Stimulated activated CD8-positive, alpha-beta memory T cell treated with anti-CD3 and anti-CD28 coated beads, Interleukin-2, amount 100 ng/mL, for 1 hour (primary cell): Measurements from ENCODE around the gene ITGA8.

ENCODE experiments used
- DNase-seq, 2 donors: peaks; one replicate each; pipeline ENCODE4 v3.0.0-alpha.2; 2020; ENCODE audit warnings: low read depth in 2 of 2

ITGA8 gene

GRCh38 chr10:15735763-15736162, 16.0 kb upstream of the ITGA8 start:
- no peak for DNase-seq

- DNase-seq = no peak
Measured at GRCh38 chr10:15730341-15730740, 10.6 kb upstream of the ITGA8 start.

- no peak for DNase-seq
Measured at GRCh38 chr10:15729890-15730289, 10.2 kb upstream of the ITGA8 start.

DNA sequence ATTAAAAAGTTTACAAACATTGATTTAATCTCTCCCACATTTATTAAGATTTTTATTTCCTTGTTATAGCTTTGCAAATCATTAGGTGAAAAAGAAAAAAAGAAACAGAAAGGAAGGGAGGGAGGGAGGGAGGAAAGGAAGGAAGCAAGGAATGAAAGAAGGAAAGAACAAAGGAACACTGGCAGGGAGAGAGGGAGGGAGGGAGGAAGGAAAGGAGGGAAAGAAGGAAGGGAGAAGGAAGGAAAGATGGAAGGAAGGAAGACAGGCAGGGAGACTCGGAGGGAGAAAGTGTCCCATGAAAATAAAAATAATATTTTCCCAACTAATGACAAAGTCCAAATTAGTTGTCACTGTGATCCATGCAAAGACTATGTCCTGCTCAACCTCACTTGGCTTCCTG, 6.3 kb upstream of the ITGA8 start:
- DNase-seq = no peak

GRCh38 chr10:15725603-15726002, 5.9 kb upstream of the ITGA8 start:
- DNase-seq = no peak

GRCh38 chr10:15724683-15725082, 5.0 kb upstream of the ITGA8 start:
- DNase-seq = no peak

DNA sequence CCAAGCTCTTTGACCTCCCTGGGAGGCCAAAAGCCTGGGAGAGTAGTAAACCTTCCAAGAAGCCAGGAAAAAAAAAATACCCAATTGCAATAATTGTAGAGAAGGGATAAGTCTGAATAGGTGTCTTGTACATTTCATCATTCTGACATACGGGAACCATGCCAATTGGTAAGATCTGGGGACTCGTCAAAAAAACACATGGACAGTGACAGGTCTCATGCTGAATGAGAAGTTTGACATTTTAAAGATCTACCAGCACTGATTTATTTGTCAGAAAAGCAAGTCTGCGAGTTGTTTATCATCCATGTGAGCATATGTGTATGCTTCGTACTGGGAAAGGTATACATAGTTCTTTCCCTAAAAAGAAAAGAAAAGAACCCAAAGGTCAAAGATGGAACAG, 4.1 kb upstream of the ITGA8 start:
- no peak for DNase-seq

- DNase-seq = no peak
Measured at GRCh38 chr10:15720635-15721287, 1.0 kb upstream of the ITGA8 start.

- DNase-seq = no peak
Measured at GRCh38 chr10:15719049-15719898, 448 bp downstream of the ITGA8 start.

GRCh38 chr10:15718694-15719048, 1.1 kb downstream of the ITGA8 start:
- no peak for DNase-seq

DNA sequence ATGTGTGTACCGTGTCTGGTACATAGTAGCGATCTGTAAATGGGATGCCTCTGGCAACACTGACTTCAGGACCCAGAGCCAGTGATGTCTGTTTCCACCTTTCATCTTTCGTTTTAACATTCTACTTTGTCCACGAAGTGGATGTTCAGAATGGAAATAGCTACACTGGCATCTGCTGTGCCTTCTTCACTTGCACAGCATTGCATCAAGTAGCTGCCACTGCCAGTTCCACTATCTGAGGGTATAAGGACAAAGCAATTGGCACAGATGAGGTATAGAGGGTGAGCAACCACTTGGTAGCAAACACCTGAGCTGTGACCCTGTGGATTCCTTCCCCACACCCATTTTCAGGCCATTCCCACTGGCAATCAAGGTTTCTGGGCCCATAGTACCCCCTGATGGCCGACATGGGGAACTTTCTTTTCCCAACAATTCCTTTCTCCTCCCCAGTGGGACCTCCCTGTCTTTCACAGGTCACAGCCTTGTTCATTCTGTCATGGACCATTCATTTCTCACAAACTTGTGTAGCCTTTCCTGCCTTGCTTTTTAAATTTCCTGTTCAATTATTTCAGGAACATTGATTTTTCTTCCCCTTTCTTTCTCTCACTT, 4.0 kb downstream of the ITGA8 start:
- DNase-seq = no peak

DNA sequence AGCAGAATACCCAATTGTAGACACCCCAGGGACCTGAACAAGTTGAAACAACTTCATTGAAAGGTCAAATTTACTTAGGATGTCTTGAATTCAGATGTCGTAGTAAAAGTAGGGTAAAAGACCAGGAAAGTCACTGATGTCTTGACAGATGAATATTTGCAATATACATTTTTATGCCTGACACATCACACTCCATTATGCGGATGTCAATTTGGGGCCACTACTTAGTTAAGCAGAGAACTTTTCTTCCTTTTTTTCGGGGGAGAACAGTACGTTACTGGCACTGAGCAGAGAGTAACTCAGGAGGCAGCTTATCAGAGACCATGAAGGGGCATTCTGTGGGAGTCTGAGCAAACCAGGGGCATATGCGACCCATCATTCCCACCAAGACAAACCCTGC, 4.9 kb downstream of the ITGA8 start:
- DNase-seq = no peak

DNA sequence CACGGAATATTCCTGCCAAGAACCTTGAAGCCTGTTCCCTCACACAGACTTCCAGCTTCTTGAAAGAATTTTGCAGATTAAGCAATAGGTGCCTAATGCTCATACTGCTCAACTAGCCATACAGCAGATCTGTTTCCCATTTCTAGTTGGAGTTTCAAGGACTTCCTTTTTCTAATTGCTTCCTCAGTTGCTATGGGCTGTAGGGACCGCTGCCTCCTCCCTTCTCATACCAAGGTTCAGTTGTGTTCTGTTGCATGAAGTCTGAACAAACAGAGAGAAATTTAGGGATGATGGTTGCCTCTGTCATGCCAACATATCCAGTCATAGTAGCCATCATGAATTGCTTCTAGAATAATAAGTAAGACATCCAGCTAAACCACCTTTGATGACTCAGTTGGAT, 6.8 kb downstream of the ITGA8 start:
- DNase-seq = no peak

DNA sequence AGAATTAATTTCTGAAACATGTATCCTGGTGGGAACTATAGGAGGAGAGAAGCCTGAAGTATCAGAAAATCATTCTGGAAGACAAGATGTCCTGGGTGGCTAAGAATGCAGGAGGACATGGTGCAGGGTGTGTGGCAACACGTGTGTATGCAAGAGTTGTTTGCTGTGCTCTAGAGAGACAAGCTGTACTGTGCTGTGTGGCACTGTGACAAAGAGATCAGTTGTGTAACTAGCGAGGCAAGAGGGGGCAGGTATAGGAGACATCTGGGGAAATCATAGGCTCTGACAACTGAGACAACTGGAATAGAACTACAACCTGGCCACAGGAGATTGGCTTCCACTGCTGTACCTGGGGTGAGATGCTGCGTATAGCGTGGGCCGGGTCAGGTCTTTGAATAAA, 9.3 kb downstream of the ITGA8 start:
- DNase-seq = no peak

DNA sequence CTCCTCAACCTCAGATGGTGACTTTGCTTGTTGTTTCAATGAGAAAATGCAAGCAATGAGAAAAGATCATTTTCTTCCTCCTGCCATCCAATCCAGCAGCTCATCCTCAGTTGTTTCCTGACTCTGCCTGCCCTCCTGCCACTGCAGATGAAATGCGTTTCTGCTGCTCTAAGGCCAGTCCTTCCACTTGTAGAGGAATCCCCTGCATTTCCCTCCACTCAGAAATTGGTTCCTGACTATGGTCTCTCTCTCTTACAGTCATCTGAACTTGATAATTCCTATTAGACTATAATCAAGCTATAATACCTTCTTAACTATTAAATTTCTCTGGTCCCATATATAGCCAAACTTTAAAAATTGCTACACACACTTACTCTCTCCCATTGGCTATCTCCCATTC, 14.4 kb downstream of the ITGA8 start:
- no peak for DNase-seq

DNA sequence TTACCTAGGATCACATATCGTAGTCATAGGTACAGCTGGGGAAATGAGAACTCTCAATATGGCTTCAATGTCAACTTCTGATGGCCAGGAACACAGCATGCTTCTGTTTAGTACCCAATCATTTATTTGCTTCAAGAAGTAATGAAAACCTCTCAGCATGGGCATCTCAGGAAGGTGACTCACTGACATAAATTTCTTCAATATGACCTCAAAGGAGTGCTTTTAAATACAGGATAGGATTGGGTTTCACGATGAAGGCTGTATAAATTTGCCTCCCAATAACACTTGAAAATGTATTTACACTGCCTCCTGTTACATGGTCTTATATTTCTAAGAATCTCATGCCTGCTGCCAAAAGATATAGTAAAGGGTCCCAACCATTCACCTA, 15.1 kb downstream of the ITGA8 start:
- DNase-seq = no peak

DNA sequence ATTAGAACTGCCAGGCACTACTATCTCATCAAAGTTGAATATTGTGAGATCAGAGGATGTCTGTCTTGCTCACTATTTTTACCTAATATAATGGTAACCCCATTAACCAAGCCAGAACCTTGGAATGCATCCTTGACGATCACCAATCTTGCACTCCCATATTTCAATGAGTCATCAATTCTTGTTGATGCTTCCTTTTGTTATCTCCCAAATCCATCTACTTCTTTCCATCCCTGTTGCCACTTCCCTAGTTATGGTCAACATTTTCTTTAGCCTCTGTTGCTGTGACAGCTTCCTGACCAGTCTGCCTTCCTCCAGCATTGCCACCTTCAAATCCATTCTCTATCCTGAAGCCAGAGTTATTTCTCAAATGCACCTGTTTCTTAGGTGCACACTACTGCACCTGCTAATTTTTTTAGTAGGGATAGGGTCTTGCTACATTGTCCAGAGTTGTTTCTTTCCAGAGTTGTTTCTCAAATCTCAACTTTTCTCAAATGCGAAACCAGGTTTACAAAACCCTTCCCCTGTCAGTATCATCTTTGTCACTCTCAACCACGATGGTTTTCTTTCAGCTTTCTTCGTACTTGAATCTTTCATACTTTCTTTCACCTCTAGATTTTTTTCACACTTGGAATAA, 15.7 kb downstream of the ITGA8 start:
- DNase-seq = no peak

DNA sequence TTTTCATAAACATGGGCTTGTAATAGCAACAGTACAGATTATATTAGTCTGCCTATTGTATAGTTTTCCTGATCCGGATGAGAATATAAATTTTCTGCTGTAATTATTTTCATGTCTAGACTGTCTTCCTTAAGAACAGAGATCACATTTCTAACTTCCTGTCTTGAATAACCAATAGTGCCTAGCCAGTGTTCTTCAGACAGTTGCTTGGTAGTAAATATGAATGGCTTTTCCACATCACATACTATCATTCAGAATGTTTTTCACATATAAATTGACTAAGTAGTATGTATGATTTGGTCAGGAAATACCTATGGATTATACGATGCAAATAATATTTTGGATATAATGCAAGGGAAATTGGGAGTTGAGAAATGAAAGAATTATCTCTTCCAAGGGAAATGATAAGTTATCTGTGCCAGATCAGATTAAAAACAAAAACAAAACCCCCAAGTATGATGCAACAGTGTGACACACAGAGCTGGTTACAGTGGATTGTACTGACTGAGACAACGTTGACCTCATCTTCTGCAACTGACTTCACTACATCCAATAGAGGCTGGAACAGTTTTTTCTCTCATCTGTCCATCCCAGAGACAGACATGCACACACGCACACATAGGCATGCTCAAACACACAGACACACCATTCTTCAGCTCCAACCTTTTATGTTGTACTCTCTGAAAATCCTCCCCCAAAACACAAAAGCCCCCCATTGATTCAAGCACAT, 16.4 kb downstream of the ITGA8 start:
- no peak for DNase-seq

GRCh38 chr10:15700078-15700674, 19.5 kb downstream of the ITGA8 start:
- no peak for DNase-seq

GRCh38 chr10:15695852-15696251, 23.9 kb downstream of the ITGA8 start:
- no peak for DNase-seq

DNA sequence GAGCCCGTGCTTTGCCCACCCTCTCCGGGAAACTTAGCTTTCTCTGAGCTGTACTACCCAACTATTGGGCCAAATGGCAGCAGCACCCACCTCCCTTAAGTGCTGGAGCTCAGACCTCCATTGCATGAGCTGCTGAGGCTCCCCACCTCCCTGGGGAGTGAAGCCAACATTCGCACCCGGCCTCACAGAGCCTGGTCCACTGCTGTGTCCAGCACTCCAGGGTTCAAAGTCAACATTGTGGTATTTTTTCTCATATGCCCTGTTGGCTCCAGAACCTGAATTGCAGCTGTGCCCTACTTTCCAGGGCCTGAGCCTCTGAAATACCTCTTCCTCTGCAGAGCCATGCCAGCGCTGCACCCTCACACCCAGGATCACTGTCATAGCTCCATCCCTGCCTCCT, 29.7 kb downstream of the ITGA8 start:
- DNase-seq = no peak

DNA sequence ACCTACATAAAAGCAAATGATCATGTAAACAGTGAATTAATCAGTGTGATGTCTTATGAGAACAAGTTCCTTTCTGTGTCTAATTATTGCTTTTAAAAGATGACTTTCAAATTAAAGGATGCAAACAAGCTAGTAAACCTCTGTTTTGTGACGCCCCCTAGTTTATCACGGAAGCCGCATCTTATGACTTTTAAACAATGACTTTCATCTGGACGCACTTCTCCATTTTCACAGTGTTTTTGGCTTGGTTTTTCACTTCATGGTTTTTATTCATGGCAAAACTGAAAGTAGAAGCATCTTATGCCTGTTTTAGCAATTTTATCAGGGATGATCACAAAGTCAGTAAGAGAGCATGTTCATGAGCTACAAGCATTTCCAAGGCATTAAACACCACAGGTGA, 35.0 kb downstream of the ITGA8 start:
- no peak for DNase-seq
